NT2/D1 (cell line): ENCODE measurements around the gene SP9.

Experiments used
- SUZ12 ChIP-seq: IDR thresholded peaks from 2 replicates; pipeline ENCODE4 v1.6.1; 2011; ENCODE audit not compliant: insufficient read length, insufficient read depth; ENCODE audit errors: extremely low read depth
- YY1 ChIP-seq: IDR thresholded peaks from 2 replicates; pipeline ENCODE4 v1.6.1; 2011; ENCODE audit not compliant: insufficient read length, insufficient read depth
- ZNF274 ChIP-seq: IDR thresholded peaks from 2 replicates; pipeline ENCODE4 v1.6.1; 2011; ENCODE audit warnings: mild to moderate bottlenecking, low read depth, low read length

DNA sequence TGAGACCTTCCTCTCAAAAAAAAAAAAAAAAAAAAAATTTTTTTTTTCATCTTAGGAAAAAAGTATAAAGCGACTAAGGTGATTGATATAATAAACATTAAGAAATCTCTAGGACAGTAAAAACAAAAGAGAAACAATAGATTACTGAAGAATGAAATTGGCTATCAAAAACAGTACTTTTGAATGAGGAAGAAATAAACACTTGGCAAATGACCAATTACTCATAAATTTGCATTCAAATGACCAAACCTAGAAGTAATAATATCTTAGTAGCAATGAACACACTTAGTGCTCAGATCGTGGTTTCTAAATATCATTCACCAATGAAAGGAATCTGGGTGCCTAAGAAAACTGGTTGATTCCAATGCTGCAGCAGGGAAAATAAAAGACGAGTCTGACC is 50.4 kb downstream of the SP9 start:
- TF ChIP-seq ZNF274 (no peak), YY1 (no peak), SUZ12 (no peak)
